C4-2B (cell line): ENCODE results near the gene ADCY2.
A peak's percentile ranks its signal among the peaks of the same experiment; 100 is the strongest.

Experiments used
- H3K27ac ChIP-seq: fragments of 450-650 bp; 2 replicates; pipeline ENCODE4 v1.5.1; 2017
- ZFX ChIP-seq: fragments of 450-650 bp; IDR thresholded peaks from 2 replicates; pipeline ENCODE4 v1.6.1; 2017
- TF ChIP-seq, protein P1 (sequence below): fragments of 450-650 bp; conservative IDR thresholded peaks from 2 replicates; pipeline ENCODE4 v1.5.1; 2017; ENCODE audit warnings: mild to moderate bottlenecking

Gene ADCY2

GRCh38 chr5:7445831-7446230 is 49.9 kb downstream of the ADCY2 start:
- TF ChIP-seq, protein P1, sequence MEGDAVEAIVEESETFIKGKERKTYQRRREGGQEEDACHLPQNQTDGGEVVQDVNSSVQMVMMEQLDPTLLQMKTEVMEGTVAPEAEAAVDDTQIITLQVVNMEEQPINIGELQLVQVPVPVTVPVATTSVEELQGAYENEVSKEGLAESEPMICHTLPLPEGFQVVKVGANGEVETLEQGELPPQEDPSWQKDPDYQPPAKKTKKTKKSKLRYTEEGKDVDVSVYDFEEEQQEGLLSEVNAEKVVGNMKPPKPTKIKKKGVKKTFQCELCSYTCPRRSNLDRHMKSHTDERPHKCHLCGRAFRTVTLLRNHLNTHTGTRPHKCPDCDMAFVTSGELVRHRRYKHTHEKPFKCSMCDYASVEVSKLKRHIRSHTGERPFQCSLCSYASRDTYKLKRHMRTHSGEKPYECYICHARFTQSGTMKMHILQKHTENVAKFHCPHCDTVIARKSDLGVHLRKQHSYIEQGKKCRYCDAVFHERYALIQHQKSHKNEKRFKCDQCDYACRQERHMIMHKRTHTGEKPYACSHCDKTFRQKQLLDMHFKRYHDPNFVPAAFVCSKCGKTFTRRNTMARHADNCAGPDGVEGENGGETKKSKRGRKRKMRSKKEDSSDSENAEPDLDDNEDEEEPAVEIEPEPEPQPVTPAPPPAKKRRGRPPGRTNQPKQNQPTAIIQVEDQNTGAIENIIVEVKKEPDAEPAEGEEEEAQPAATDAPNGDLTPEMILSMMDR: no peak
- TF ChIP-seq ZFX: no peak

GRCh38 chr5:7446913-7447312 is 51.0 kb downstream of the ADCY2 start:
- no peak overlapping the region for H3K27ac ChIP-seq
- TF ChIP-seq ZFX: no peak
- TF ChIP-seq, protein P1: no peak

More at GRCh38 chr5:7445831-7446230, 49.9 kb downstream of the ADCY2 start:
- H3K27ac ChIP-seq: no peak overlapping the region

DNA sequence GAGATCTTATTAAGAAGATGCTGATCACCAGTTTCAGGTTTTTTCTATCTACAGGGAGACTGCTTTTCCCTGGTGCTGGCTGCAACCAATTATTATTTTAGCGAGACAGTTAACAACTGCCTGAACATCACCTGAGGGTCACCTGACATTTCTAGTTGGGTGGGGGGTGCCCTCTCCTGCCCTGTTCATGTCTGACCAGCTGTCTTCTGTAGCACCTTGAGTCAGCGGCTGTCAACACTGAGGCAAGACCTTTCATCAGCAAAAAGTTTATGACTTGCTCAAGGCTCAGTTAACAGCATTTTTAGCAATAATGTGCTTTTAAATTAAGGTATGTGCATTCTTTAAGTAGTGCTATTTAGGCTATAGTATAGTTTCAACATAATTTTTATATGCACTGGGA is 58.0 kb downstream of the ADCY2 start:
- TF ChIP-seq, protein P1: no peak
- TF ChIP-seq ZFX: no peak
- no peak overlapping the region for H3K27ac ChIP-seq

GRCh38 chr5:7456206-7456605 is 60.3 kb downstream of the ADCY2 start:
- TF ChIP-seq, protein P1: no peak
- TF ChIP-seq ZFX: no peak
- H3K27ac ChIP-seq: no peak overlapping the region

DNA sequence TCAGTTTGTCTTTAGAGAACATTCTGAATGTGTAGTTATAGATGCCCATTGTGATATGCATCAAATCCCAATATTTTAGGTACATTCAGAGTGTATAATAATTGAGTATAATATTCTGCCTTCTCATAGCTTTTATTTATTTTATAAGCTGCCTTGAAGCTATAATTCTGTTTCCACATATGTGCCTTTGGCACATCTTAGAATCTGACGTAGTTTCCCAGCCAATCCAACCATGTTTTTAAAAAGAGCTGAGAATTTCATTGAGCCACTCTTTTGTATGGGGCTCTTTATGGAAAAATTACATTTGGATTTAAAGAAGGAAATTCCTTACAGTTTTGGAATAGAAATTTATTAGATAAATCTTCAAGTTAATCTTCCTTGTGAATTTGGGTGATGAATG is 65.4 kb downstream of the ADCY2 start:
- no peak overlapping the region for H3K27ac ChIP-seq
- TF ChIP-seq ZFX: no peak
- TF ChIP-seq, protein P1: no peak

DNA sequence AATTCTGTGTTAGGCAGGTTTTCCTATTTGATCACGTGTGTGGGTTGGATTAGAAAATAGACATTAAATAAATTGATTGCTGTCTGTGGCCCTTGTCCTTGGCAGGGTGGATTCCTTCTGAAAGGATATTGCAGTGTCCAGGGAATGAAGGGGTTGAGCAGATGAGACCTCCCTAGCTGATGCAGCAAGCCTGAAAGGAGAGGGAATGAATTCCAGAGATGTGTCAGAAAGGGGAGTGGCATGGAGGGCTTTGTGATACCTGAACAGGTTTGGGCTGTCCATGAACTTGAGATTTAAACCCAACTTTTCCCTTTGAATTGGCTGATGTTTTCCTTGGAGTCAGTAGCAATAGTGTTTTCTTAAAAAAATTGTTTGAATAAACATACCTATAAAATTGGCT is 66.8 kb downstream of the ADCY2 start:
- H3K27ac ChIP-seq: no peak overlapping the region
- TF ChIP-seq, protein P1: no peak
- no peak for TF ChIP-seq ZFX

DNA sequence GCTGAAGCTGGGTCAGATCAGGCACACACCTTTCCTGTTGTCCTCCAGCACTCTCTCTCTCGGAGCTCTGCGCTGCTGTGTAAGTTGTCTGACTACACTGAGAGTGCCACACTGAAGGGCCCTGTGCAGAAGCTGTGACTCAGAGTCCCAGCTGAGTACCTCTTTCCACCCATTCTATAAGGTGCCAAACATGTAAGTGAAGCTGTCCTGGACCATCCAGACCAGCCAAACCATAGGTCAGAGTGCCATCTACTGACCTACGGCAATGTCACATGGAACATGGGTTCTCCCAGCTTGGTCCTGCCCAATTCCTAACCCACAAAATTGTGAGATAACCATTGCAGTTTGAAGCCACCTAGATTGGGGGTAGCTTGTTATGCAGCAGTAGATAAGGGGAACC is 68.2 kb downstream of the ADCY2 start:
- no peak overlapping the region for H3K27ac ChIP-seq
- TF ChIP-seq ZFX: no peak
- TF ChIP-seq, protein P1: peak; percentile 17; the same call in 1 of the 2 replicates
